Right ventricle myocardium superior (tissue), 1 donor: Measurements from ENCODE around the gene HAX1. TPM values are rescaled to one million over a fixed set of nuclear protein-coding genes. Genes with fewer than 3 reads are reported as not detected.
"Not testable (repeated sequence)": the region's sequence is repeated elsewhere in the genome, so short reads cannot be mapped to it uniquely, and the experiment has no call there.

Experiments
- ATAC-seq: fragments of 200-7000 bp; cut with Tn5 transposase; one replicate; pipeline ENCODE4 v1.9.1; 2020; ENCODE audit warnings: mild to moderate bottlenecking; ENCODE audit not compliant: poor library complexity
- DNase-seq: peaks from one replicate; pipeline ENCODE4 v3.0.0-alpha.2; 2020
- intact Hi-C: fragments of 100-400 bp; cut with DNase I; formaldehyde crosslinking; loops from one replicate; pipeline ENCODE4 v1.11.2; 2022
- total RNA-seq: library from RNA; stranded (reverse); fragmentation: NEBNext Ultra II Directional; extraction: Animal tissue kit (Norgen Biotek cat#: 25700); gene quantifications from one replicate; pipeline ENCODE4 v1.2.1, GENCODE V29; 2021
- donor health status: DM: no; HTN: yes; CAD: no; lungs with severe emphysema.

The HAX1 gene
- total RNA-seq, 1 donor from 2014 or later = 166 TPM

DNA sequence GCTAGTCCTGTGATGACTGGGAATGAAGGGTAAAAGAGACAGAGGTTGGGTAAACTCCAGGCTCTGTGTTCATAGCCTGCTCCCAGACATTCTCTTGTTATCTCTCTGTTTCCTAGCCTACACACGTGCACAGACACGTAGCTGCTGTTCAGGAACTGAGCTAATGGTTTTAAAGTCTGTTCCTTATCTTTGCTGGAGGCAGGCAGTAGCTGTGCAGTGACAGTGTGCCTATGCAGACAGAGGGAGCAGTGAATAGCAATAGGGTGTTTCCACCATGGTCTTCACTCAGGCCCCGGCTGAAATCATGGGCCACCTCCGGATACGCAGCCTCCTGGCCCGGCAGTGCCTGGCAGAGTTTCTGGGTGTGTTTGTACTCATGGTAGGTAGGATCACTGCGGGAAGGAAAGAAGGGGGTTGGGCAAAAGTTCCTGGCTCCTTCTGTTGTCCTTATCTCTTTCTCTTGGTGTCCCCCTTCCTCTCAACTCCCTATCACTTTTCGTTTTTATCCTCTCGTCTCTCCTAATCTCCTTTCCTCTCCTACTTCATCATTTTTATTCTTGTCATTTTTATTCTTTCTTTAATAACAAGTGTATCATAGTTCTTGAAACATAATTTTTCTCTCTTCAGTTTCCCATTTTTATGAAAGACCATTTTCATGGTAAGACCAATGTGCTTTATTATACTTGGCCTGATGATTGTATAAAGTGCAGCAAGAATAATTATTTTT is 48.6 kb downstream of the HAX1 start, which contains the start of gene AQP10:
TSS of gene AQP10 (plus strand) at position 212 of the 727 bp plus-strand sequence. CDS start at position 275, 63 bp downstream.
- no peak for DNase-seq
- intact Hi-C loops = loop anchor here (10.0 kb wide), 1 partner anchor 46 kb away; the partner anchor contains the start of gene HAX1
- ATAC-seq = peak; percentile 16

DNA sequence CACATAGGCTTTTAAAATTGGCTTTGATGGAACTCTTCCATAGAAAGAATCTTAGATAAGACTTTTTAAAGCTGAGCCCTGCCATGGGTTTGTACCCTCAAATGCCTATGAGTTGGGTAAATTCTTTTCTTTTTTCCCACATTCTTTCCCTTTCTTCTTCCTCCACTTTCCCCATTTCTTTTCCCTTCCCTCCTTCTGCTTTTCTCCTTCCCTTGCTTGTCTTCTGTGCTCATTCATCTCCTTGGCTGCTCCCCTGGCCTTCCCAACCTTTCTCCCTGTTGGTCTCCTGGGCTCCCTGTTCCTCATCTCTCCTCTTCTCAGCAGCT is 49.1 kb downstream of the HAX1 start:
- not testable (repeated sequence) for DNase-seq, ATAC-seq
- intact Hi-C loops = loop anchor here (10.0 kb wide), 1 partner anchor 47 kb away; the partner anchor contains the start of gene HAX1

DNA sequence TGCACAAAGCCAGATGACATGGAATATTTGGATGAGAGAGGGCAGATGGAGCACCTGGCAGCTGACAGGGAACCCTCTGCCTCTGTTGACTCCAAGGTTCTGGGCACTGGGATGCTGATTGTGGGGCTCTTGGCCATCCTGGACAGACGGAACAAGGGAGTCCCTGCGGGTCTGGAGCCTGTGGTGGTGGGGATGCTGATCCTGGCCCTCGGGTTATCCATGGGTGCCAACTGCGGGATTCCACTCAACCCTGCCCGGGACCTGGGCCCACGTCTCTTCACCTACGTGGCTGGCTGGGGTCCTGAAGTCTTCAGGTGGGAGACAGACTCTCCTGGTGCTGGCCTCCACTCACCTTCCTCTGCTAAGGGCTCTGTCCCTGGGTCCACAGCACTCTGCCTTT is 51.1 kb downstream of the HAX1 start:
- intact Hi-C loops = loop anchor here (10.0 kb wide), 1 partner anchor 49 kb away; the partner anchor contains the start of gene HAX1
- no peak for DNase-seq

DNA sequence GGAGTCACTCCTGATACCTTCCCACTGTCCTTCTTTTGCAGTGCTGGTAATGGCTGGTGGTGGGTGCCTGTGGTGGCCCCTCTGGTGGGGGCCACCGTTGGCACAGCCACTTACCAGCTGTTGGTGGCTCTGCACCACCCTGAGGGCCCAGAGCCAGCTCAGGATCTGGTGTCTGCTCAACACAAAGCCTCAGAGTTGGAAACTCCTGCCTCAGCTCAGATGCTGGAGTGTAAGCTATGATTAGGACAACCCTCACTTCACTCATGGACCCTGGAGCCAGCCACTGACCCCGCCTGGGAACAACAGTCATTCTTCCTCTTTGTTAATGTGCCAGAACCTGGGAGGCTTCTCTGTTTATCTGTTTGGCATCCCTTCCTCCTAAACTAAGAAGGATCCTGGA is 51.8 kb downstream of the HAX1 start:
- no peak for ATAC-seq
- no peak for DNase-seq
- intact Hi-C loops = loop anchor here (10.0 kb wide), 1 partner anchor 49 kb away; the partner anchor contains the start of gene HAX1

More for the DNA sequence above, 51.1 kb downstream of the HAX1 start:
- ATAC-seq = no peak

DNA sequence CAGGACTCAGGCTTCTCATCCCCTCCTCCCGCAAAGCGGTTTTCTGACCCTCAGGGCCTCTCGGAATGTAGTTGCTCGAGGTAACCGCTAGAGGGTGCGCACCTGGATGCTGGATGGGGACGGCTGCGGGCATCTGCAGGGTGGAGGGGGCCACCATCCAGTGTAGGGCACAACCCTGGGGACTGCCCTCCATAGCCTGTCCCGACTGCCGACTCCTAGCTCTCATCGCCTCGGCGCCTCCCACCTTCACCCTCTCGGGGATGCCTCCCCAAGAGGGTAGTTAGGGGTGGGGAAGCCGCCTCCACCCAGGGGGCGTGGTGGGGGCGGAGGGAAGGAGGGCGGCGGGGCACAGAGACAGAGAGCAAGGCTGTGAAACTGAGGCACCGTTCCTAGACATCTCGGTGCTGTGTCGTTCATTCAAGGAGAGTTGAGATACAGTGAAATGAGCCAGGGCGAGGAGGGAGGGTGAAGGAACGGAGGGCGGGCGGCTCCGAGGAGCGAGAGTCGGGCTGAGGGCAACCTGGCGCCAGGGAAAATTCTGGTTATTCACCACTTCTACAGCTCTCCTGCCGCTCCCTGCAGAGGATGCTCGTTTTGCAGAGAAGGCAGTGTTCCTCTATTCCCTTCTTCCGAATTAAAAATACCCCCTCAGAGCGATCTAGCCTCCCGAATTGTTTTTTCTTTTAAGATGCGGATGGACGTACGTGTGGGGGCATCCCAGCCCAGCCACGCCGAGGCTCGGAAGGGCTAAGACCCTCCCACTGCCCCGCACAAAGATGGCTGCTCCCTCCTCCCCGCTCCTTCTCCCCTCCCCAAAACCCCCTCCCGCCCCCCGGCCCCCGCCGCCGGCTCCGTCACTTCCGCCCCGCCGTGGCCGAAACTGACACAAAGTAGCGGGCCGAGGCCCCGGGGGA is 52.5 kb downstream of the HAX1 start, which contains the start of gene ATP8B2:
TSS of gene ATP8B2 (plus strand) at position 857 of the 914 bp plus-strand sequence. CDS start 2,617 bp downstream, outside the sequence.
- peak; percentile 76 for DNase-seq
- ATAC-seq = peak; percentile 68
- intact Hi-C loops = loop anchor here (10.0 kb wide), 1 partner anchor 50 kb away; the partner anchor contains the start of gene HAX1

Other genes with a start within 250 kb of the HAX1 start
- gene NUP210L, start 117.6 kb upstream of the HAX1 start, total RNA-seq = 0.43 TPM
- gene TPM3, start 80.5 kb upstream of the HAX1 start, total RNA-seq = 80.9 TPM
- gene CFAP141, start 66.3 kb upstream of the HAX1 start, total RNA-seq = not detected
- gene UBAP2L, start 51.7 kb upstream of the HAX1 start, total RNA-seq = 91.2 TPM
- 0.08 TPM for gene AQP10, start 48.5 kb downstream of the HAX1 start, total RNA-seq
- 11.0 TPM for gene ATP8B2, start 52.9 kb downstream of the HAX1 start, total RNA-seq
- gene IL6R, start 132.7 kb downstream of the HAX1 start, total RNA-seq = 10.3 TPM
- 2.5 TPM for gene TDRD10, start 229.6 kb downstream of the HAX1 start, total RNA-seq
- gene SHE, start 229.8 kb downstream of the HAX1 start, total RNA-seq = 11.0 TPM